LNCaP clone FGC (cell line): Measurements from ENCODE around the gene SULF2.

Source experiments
- DNase-seq: peaks from one replicate; pipeline ENCODE4 v3.0.0-alpha.2; 2011; ENCODE audit warnings: low read depth
- H3K4me3 ChIP-seq: 2 replicates; pipeline ENCODE4 v1.5.1; 2011; ENCODE audit warnings: mild to moderate bottlenecking, low read depth, low read length, control low read depth
- CTCF ChIP-seq: IDR thresholded peaks from 2 replicates; pipeline ENCODE4 v1.5.1; 2012; ENCODE audit warnings: mild to moderate bottlenecking; ENCODE audit not compliant: control insufficient read depth, insufficient read depth; ENCODE audit errors: extremely low read depth

SULF2 gene

GRCh38 chr20:47758517-47759450 lies 26.5 kb downstream of the SULF2 start:
- H3K4me3 ChIP-seq = no peak overlapping the region
- no peak for DNase-seq
- no peak for TF ChIP-seq CTCF

GRCh38 chr20:47757145-47758035 lies 27.9 kb downstream of the SULF2 start:
- H3K4me3 ChIP-seq = no peak overlapping the region

GRCh38 chr20:47754946-47755652 lies 30.2 kb downstream of the SULF2 start:
- no peak for DNase-seq
- H3K4me3 ChIP-seq = no peak overlapping the region
- TF ChIP-seq CTCF = no peak

More at GRCh38 chr20:47757145-47758035, 27.9 kb downstream of the SULF2 start:
- no peak for DNase-seq
- TF ChIP-seq CTCF = no peak

- DNase-seq = no peak
- no peak overlapping the region for H3K4me3 ChIP-seq
- no peak for TF ChIP-seq CTCF
These were observed 30.9 kb downstream of the SULF2 start for GRCh38 chr20:47754388-47754715.

GRCh38 chr20:47753576-47754387 lies 31.5 kb downstream of the SULF2 start:
- DNase-seq = no peak
- no peak overlapping the region for H3K4me3 ChIP-seq
- TF ChIP-seq CTCF = no peak

GRCh38 chr20:47751449-47751848 lies 33.8 kb downstream of the SULF2 start:
- DNase-seq = no peak
- H3K4me3 ChIP-seq = no peak overlapping the region
- no peak for TF ChIP-seq CTCF
